Natural killer cell treated with Interleukin-12 subunit alpha and Interleukin-12 subunit beta and Interleukin-15 and Interleukin-18, amount 100 ng/mL, for 72 hours (primary cell): ENCODE data around the gene NEMP1. TPM values are rescaled to one million over a fixed set of nuclear protein-coding genes. Genes with fewer than 3 reads are reported as not detected.
A peak's percentile ranks its signal among the peaks of the same experiment; 100 is the strongest.

ENCODE experiments used
- ATAC-seq, 2 donors: fragments of 150-1000 bp; cut with Tn5 transposase in 1 of 2; sonication (Bioruptor Pico), chemical (Tn5 transposase) in 1 of 2; 2 replicates each; pipeline ENCODE4 v1.10.0; 2021
- DNase-seq: peaks from one replicate; pipeline ENCODE4 v3.0.0; 2022; ENCODE audit warnings: low spot score
- H3K27ac Mint-ChIP-seq, 2 donors: 1 replicate in 1 of 2; 2 replicates in 1 of 2; pipeline ENCODE4 v1.8.0; 2022; ENCODE audit warnings: mixed read lengths in 2 of 2, mild to moderate bottlenecking in 1 of 2, moderate library complexity in 1 of 2
- H3K27me3 Mint-ChIP-seq, 2 donors: 1 replicate in 1 of 2; 2 replicates in 1 of 2; pipeline ENCODE4 v1.8.0; 2022; ENCODE audit warnings: mixed read lengths in 2 of 2
- H3K36me3 Mint-ChIP-seq: one replicate; pipeline ENCODE4 v1.8.0; 2022; ENCODE audit warnings: mixed read lengths
- H3K4me1 Mint-ChIP-seq, 2 donors: 1 replicate in 1 of 2; 2 replicates in 1 of 2; pipeline ENCODE4 v1.8.0; 2022; ENCODE audit warnings: low read depth in 2 of 2, mixed read lengths in 2 of 2, mild to moderate bottlenecking in 1 of 2
- H3K4me3 Mint-ChIP-seq: one replicate; pipeline ENCODE4 v1.8.0; 2022; ENCODE audit warnings: mixed read lengths
- H3K9me3 Mint-ChIP-seq: 2 replicates; pipeline ENCODE4 v1.8.0; 2022; ENCODE audit warnings: mixed read lengths
- total RNA-seq, 2 donors: library from RNA; stranded (reverse); gene quantifications; one replicate each; pipeline ENCODE4 v1.2.3, GENCODE V29; 2022

Gene NEMP1
- total RNA-seq, 2 donors from 2014 or later = 25.5 to 34.1 TPM

DNA sequence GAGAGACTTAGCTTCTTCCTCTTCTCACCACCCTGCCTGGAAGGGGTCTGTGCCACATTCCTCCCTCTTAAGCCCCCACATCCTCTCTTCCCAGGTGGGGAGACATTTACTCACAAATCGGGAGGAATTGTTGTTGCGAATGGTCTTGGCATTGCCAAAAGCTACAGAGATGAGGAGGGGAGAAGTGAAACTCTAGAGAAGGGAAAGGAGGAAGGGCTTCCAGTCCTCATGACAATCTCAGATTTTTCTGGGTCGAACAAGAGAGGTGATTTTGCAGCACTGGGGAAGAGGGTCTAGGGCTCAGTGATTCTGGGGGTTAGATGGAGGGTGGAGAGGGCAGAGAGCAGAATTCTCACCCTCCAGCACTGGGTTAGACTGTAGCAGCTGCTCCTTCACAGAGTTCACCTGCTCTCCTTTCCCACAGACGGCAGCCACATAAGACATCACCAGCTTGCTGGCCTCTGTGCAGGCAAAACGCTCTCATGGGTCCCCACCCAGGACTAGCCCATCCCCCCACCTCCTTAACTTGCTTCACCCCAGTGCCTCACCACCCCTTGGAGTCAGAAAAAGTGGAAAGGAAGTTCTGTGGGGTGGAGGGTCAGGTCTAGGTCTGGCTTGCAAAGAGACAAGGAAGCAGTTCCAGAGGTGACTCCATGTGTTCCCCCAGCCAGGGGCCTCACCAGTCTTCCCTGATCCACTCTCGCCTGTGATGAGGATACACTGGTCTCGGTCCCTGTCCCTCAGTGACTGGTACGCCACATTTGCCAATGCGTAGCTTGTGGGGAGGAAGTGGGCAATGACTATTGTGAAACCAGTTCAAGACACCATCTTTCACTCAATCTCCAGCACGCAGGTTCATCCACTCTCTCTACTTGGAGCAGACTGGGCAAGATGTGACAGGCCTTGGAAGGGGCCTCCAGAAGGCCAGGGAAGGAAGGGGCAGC, 31.4 kb downstream of the NEMP1 start:
- H3K4me1 Mint-ChIP-seq = peaks cover 27 to 40% of the 10 kb centered on the region in 2 donors
- peak overlapping the region; percentile 87 to 88 for H3K27ac Mint-ChIP-seq

DNA sequence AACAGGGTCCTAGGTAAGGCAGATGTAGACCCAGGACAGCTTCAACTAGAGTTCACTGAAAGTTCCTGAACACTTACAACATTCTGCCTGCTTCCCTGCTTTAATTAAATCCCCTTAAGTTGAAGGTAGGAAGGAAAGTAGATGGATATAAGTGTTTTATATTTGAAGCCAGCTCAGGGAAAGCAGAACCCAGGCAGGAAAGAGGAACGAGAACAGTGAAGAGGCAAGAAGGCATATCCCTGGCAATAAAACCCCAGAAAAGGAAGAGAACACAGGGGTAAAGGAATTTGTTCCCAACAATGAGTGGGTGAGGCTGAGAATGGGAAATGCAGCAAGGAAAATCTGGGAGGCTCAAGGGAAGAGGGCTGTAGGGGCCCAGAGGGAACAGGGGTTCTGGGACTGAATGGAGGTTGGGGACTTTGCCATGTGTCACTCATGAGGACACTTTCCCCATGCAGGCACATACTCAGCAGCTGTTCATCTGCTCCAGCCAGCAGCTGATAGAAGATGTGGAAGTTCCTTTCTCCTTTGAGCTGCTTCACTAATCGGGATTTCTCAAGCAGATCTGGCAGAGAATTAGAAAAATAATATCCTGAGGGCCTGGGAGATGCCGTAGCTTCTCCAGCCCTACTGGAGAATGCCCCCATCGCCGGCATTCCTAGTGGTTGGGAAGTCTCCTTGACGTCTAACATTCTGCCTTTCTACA, 32.4 kb downstream of the NEMP1 start:
- Mint-ChIP-seq H3K36me3 (no peaks in the 10 kb centered on the region), H3K9me3 (no peaks in the 10 kb centered on the region), H3K4me1 (peaks cover 27 to 40% of the 10 kb centered on the region in 2 donors), H3K27me3 (peaks cover 16 to 41% of the 10 kb centered on the region in 2 donors), H3K27ac (peak overlapping the region; percentile 87 to 88), H3K4me3 (peak overlapping the region; percentile 79)
- no peak for ATAC-seq
- DNase-seq = no peak

More for the DNA sequence above, 31.4 kb downstream of the NEMP1 start:
- DNase-seq = peak; percentile 84
- no peaks in the 10 kb centered on the region for H3K9me3 Mint-ChIP-seq
- H3K4me3 Mint-ChIP-seq = peak overlapping the region; percentile 79
- ATAC-seq = peak; percentile 92 to 94
- peaks cover 10 to 37% of the 10 kb centered on the region in 2 donors for H3K27me3 Mint-ChIP-seq
- H3K36me3 Mint-ChIP-seq = no peaks in the 10 kb centered on the region

DNA sequence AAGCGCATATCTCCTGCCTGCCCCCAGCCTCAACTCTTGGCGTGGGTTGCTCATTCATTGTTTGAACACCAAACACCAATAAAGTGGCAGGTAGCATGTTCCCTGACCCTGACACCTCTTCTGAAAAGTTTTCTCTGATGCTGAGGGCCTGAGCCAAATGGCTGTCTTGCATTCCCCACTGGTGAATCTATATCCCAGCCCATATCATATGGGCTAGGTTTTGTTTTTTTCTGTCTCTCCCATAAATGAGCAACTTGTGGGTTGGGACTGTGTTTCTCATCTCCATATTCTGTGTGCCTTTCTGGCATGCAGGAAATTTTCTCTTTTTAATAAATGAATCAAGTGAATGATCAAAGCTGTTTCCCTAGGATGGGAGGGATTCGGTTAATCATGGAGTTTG, 33.7 kb downstream of the NEMP1 start:
- peaks cover 27 to 32% of the 10 kb centered on the region in 2 donors for H3K4me1 Mint-ChIP-seq

DNA sequence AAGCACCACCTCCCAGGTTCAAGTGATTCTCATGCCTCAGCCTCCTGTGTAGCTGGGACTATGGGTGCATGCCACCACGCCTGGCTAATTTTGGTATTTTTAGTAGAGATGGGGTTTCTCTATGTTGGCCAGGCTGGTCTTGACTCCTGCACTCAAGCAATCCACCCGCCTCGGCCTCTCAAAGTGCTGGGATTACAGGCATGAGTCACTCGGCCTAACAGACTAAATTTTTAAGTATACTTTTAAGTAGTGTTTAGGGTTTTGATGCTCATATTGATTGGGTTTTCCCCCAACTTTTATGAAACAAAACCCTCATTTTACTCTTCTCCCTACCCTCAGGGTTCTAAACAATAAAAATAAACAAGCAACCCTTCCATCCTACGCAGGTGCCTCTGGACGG, 34.1 kb downstream of the NEMP1 start:
- ATAC-seq (no peak), DNase-seq (no peak)
- H3K4me3 Mint-ChIP-seq = no peak overlapping the region
- H3K4me1 Mint-ChIP-seq = peaks cover 27 to 32% of the 10 kb centered on the region in 2 donors
- no peak overlapping the region for H3K27ac Mint-ChIP-seq
- H3K27me3 Mint-ChIP-seq = peaks cover 16 to 37% of the 10 kb centered on the region in 2 donors
- H3K9me3 Mint-ChIP-seq = no peaks in the 10 kb centered on the region
- no peaks in the 10 kb centered on the region for H3K36me3 Mint-ChIP-seq

More for the DNA sequence above, 33.7 kb downstream of the NEMP1 start:
- peaks cover 16 to 39% of the 10 kb centered on the region in 2 donors for H3K27me3 Mint-ChIP-seq
- H3K9me3 Mint-ChIP-seq = no peaks in the 10 kb centered on the region
- DNase-seq = no peak
- H3K36me3 Mint-ChIP-seq = no peaks in the 10 kb centered on the region
- no peak overlapping the region for H3K4me3 Mint-ChIP-seq
- peak overlapping the region in 1 of 2 donors; percentile 87 for H3K27ac Mint-ChIP-seq
- no peak for ATAC-seq

DNA sequence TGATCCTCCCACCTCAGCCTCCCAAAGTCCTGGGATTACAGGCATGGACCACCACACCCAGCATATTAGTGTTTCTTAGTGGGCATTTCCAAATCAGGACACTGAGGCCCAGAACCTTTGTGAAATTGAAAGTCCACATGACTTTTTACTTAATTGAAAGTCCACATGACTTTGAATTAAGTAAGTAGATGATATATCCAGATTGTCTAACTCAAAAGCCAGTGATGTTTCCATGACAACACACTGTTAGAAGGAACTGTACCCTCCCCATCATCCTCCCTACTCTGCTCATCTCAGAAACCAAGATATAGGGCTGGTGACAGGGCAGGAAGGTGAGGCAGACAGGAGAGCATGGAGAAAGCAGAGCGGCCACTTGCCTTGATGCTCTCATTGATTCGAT, 35.9 kb downstream of the NEMP1 start:
- Mint-ChIP-seq H3K4me3 (no peak overlapping the region), H3K27me3 (peaks cover 16 to 31% of the 10 kb centered on the region in 2 donors), H3K9me3 (no peaks in the 10 kb centered on the region), H3K36me3 (no peaks in the 10 kb centered on the region), H3K4me1 (peaks cover 19 to 20% of the 10 kb centered on the region in 2 donors), H3K27ac (no peak overlapping the region)
- ATAC-seq (no peak), DNase-seq (no peak)

DNA sequence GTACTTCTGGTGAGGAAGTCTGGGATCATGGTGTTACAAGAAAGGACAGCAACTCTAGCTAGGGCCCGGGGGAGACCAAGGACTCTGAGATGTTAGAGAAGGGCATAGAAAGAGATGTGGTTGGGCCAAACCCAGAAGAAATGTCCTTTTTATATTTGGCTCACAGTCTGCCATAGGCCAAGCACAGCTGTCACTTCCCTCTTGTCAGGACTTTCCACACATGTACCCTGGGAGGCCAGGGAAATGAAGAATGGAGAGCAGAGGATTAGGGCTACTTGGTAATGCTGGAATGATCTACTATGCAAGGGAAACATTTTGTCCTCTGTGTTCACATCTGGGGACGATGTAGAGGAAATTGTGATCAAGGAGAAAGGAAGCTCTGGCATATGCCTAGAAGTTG, 37.8 kb downstream of the NEMP1 start:
- peaks cover 0 to under 1% of the 10 kb centered on the region in 2 donors for H3K4me1 Mint-ChIP-seq
- ATAC-seq (no peak), DNase-seq (no peak)
- no peaks in the 10 kb centered on the region for H3K36me3 Mint-ChIP-seq
- H3K27ac Mint-ChIP-seq = no peak overlapping the region
- no peak overlapping the region for H3K4me3 Mint-ChIP-seq
- no peaks in the 10 kb centered on the region for H3K9me3 Mint-ChIP-seq
- H3K27me3 Mint-ChIP-seq = peaks cover 11 to 19% of the 10 kb centered on the region in 2 donors

DNA sequence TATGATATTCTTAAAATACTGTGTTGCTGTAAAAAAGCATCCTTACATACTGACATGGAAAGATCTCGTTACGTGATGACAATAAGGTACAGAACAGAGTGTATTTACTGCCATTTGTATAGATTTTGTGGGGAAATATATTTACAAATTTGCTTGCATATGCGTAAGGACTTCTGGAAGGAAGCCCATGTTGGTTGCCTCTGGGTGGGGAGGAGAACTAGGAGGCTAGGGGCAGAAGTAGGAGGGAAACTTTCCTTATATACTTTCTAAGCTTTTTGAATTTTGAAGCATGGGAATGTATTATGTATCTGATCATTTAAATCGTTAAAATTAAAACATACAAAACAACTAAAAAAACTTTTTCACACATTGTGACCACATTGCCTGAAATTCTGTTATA, 38.4 kb downstream of the NEMP1 start:
- H3K9me3 Mint-ChIP-seq = no peaks in the 10 kb centered on the region
- no peak overlapping the region for H3K27ac Mint-ChIP-seq
- peaks cover 6 to 15% of the 10 kb centered on the region in 2 donors for H3K27me3 Mint-ChIP-seq
- no peaks in the 10 kb centered on the region for H3K36me3 Mint-ChIP-seq
- no peak overlapping the region for H3K4me3 Mint-ChIP-seq
- no peaks in the 10 kb centered on the region for H3K4me1 Mint-ChIP-seq
- DNase-seq = no peak
- no peak for ATAC-seq

DNA sequence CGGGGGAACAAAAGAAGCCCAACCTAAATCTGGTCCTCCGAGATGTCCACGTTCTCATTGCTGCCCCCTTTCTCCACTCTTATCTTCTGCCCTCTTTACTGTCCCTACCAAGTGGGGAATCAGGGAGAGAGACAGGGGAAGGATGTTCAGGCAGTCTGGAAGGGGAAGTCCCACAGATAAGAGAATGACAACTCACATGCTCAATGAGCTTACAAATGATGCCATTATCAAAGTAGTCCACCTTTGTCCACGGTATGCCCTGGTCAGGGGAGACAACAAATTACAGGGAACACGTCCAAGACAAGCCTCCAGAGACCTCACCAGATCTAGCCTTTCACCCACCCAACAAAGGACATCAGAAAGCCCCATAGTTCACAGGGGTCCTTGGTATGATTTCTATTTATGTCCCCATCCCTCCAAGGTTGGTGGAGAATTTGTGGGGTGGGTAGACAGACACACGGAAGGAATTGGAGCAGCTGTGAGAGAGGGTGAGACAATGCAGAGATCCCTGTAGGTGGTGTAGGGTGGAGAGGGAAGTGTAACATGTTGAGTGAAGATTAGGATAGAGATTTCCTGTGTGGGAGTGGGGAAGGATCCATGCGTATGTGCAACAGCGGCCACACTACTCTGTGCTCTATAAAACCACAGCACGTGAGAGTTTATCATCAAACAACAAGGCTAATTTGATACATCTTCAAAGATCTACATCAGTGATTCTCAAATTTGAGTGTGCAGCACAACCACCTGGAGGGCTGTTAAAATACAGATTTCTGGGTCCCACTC, 39.4 kb downstream of the NEMP1 start:
- H3K4me3 Mint-ChIP-seq = no peak overlapping the region
- peaks cover 6 to 13% of the 10 kb centered on the region in 2 donors for H3K27me3 Mint-ChIP-seq
- H3K36me3 Mint-ChIP-seq = no peaks in the 10 kb centered on the region
- ATAC-seq (no peak), DNase-seq (no peak)
- H3K9me3 Mint-ChIP-seq = no peaks in the 10 kb centered on the region
- H3K4me1 Mint-ChIP-seq = no peaks in the 10 kb centered on the region
- H3K27ac Mint-ChIP-seq = no peak overlapping the region

DNA sequence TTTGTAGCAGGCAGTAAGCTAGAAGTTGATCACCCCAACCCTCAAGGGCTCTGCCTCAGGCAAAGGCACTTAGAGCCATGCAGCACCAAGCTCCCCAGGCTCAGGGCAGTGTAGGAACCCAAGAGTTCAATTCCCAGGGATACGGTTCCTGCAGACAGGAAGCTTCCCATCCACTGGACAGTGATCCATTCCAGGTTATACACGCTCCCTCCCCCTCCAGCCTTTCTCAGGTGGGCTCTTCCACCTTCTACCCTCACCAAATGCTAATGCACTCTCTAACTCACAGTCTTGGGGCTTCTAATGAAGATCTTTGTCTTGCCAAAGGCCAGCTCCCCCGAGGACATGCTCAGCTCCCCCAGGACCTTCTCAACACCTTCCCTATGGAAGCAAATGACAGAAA, 41.3 kb downstream of the NEMP1 start:
- Mint-ChIP-seq H3K9me3 (no peaks in the 10 kb centered on the region), H3K36me3 (no peaks in the 10 kb centered on the region), H3K4me1 (no peaks in the 10 kb centered on the region), H3K27me3 (peaks cover 6 to 8% of the 10 kb centered on the region in 2 donors), H3K27ac (no peak overlapping the region), H3K4me3 (no peak overlapping the region)
- ATAC-seq (no peak), DNase-seq (no peak)

DNA sequence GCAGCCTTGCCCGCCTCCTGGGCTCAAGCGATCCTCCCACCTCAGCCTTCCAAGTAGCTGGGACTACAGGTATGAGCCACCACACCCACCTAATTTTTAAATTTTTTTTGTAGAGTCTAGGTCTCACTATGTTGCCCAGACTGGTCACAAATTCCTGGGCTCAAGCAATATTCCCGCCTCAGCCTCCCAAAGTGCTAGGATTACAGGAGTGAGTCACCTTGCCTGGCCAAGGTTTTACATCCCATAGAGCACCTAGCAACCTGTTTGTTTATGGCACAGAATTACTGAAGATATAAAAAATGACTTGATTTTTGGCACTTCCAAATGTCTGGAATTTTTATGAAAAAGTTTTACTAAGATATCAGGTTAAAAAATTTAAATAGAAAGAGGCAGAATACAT, 45.2 kb downstream of the NEMP1 start:
- ATAC-seq (no peak), DNase-seq (no peak)
- peaks cover 6 to 12% of the 10 kb centered on the region in 2 donors for H3K4me1 Mint-ChIP-seq
- no peak overlapping the region for H3K4me3 Mint-ChIP-seq
- no peaks in the 10 kb centered on the region for H3K9me3 Mint-ChIP-seq
- H3K27me3 Mint-ChIP-seq = no peaks in the 10 kb centered on the region
- no peak overlapping the region for H3K27ac Mint-ChIP-seq
- H3K36me3 Mint-ChIP-seq = no peaks in the 10 kb centered on the region

DNA sequence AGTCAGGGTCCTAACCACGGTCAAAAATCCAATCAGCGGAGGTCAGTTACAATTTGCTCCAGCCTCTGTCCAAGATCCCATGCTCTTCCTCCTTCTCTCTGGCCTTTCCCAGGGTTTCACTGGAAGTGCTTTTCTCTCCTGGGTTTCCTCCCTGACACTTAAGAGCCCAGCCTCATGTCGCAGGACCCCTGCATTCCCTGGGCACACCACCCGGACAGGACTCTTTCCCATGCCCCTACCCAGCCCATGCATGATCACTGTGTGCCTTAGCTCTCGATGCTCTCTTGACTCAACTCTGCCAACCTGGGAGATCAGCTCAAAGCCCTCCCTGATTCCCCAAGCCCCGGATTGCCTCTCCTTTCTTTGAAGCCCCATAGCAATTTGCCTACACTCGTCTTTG, 46.8 kb downstream of the NEMP1 start:
- Mint-ChIP-seq H3K27me3 (peaks cover 0 to 7% of the 10 kb centered on the region in 2 donors), H3K9me3 (no peaks in the 10 kb centered on the region), H3K27ac (peak overlapping the region in 1 of 2 donors; percentile 33), H3K4me1 (peaks cover 12 to 20% of the 10 kb centered on the region in 2 donors), H3K36me3 (no peaks in the 10 kb centered on the region), H3K4me3 (no peak overlapping the region)
- ATAC-seq (no peak), DNase-seq (no peak)

DNA sequence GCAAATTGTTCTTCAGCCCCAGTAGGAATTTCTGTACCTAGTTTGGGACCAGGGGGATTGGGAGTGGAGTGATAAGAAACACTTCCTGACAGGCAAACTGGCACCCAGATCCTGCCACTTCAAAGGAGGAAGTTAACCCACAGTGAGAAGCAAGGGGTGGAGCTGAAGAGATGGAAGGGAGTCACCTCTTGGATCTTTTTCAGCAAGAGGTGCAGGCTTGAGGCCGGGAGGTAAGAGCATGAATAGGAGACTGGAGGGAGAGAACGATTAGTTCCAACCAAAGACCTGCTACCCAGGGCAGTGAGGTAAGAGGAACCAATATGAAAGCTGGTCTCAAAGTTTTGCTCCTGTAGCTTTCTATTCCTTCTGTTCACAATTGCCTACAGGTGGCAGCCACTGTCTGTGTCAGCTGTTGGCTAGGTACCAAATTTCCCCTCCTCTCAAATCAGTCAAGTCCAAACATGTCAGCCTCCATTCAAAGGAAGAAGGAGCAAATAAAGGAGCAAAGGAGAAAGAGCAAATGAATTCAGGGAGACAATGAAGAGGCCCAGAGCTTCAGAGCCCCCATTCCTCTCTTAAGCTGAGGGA, 47.4 kb downstream of the NEMP1 start:
- ATAC-seq (no peak), DNase-seq (no peak)
- Mint-ChIP-seq H3K27ac (no peak overlapping the region), H3K4me1 (peaks cover 15 to 20% of the 10 kb centered on the region in 2 donors), H3K9me3 (no peaks in the 10 kb centered on the region), H3K36me3 (no peaks in the 10 kb centered on the region), H3K27me3 (peaks cover 0 to 11% of the 10 kb centered on the region in 2 donors), H3K4me3 (no peak overlapping the region)

DNA sequence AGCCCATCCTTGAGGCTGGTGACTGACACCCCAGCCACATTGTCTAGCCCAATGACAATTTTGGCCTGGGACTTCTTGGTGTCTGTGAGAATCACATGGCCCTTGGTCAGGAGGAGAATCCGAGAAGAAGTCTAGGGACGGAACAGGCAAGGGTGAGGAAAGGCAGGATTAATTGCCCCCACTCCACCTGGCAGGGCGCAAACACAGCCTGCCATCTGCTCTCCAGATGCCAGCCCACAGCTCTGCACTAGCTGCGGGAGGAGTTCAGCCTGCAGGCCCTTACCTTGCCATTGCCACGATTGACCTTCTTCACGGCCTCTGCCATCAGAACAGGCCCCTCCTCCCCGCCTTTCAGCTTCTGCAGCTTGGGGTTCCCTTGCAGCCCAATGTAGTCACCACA, 49.1 kb downstream of the NEMP1 start:
- Mint-ChIP-seq H3K36me3 (no peaks in the 10 kb centered on the region), H3K4me1 (peaks cover 16 to 20% of the 10 kb centered on the region in 2 donors), H3K27ac (no peak overlapping the region), H3K27me3 (peaks cover 0 to 14% of the 10 kb centered on the region in 2 donors), H3K9me3 (no peaks in the 10 kb centered on the region), H3K4me3 (no peak overlapping the region)
- no peak for ATAC-seq
- no peak for DNase-seq
